NCI-H128 (cell line): ENCODE data around the gene SSTR5.

Experiments used
- DNase-seq: peaks from one replicate; lab custom pipeline; 2025; ENCODE audit not compliant: unreplicated experiment; lab: John Stamatoyannopoulos, UW

The SSTR5 gene

GRCh38 chr16:1039762-1040161 is 32.8 kb upstream of the SSTR5 start:
- no peak for DNase-seq

GRCh38 chr16:1040346-1040745 is 32.2 kb upstream of the SSTR5 start:
- no peak for DNase-seq

- no peak for DNase-seq
Observed at GRCh38 chr16:1042049-1042744, 30.4 kb upstream of the SSTR5 start.

- DNase-seq, result no peak
Observed at GRCh38 chr16:1042866-1043265, 29.7 kb upstream of the SSTR5 start.

GRCh38 chr16:1043881-1044451 is 28.6 kb upstream of the SSTR5 start:
- DNase-seq, result no peak

- DNase-seq, result no peak
Observed at GRCh38 chr16:1044460-1045309, 27.9 kb upstream of the SSTR5 start.

- no peak for DNase-seq
Observed at GRCh38 chr16:1045310-1045992, 27.1 kb upstream of the SSTR5 start.

GRCh38 chr16:1045993-1046911 is 26.3 kb upstream of the SSTR5 start:
- no peak for DNase-seq

- no peak for DNase-seq
Observed at GRCh38 chr16:1047123-1047522, 25.4 kb upstream of the SSTR5 start.

- no peak for DNase-seq
Observed at GRCh38 chr16:1047801-1048200, 24.7 kb upstream of the SSTR5 start.

GRCh38 chr16:1048442-1049112 is 24.0 kb upstream of the SSTR5 start:
- no peak for DNase-seq

- DNase-seq, result no peak
Observed at GRCh38 chr16:1049113-1049975, 23.2 kb upstream of the SSTR5 start.

- no peak for DNase-seq
Observed at GRCh38 chr16:1049976-1050247, 22.6 kb upstream of the SSTR5 start.

- no peak for DNase-seq
Observed at GRCh38 chr16:1050516-1050915, 22.0 kb upstream of the SSTR5 start.

GRCh38 chr16:1050921-1051320 is 21.6 kb upstream of the SSTR5 start:
- DNase-seq, result no peak

- no peak for DNase-seq
Observed at GRCh38 chr16:1051446-1051845, 21.1 kb upstream of the SSTR5 start.

- DNase-seq, result no peak
Observed at GRCh38 chr16:1052721-1053120, 19.8 kb upstream of the SSTR5 start.

- no peak for DNase-seq
Observed at GRCh38 chr16:1053121-1053521, 19.4 kb upstream of the SSTR5 start.

- no peak for DNase-seq
Observed at GRCh38 chr16:1053700-1054368, 18.7 kb upstream of the SSTR5 start.
